Panc1 (cell line): ENCODE data around the gene GGN.

ENCODE experiments used
- CTCF ChIP-seq: fragments of 450-650 bp; IDR thresholded peaks from 2 replicates; pipeline ENCODE4 v1.5.1; 2017; ENCODE audit warnings: mild to moderate bottlenecking
- POLR2AphosphoS5 ChIP-seq: IDR thresholded peaks from 2 replicates; pipeline ENCODE4 v1.6.1; 2012; ENCODE audit warnings: mild to moderate bottlenecking, low read depth, low read length, moderate library complexity
- SIN3A ChIP-seq: IDR thresholded peaks from 2 replicates; pipeline ENCODE4 v1.6.1; 2012; ENCODE audit warnings: low read depth, mild to moderate bottlenecking, low read length, moderate library complexity, borderline replicate concordance; ENCODE audit not compliant: insufficient read depth
- TF ChIP-seq, protein P1 (sequence below), 2 experiments: IDR thresholded peaks; 2 replicates each; pipeline ENCODE4 v1.6.1; 2011 to 2012; ENCODE audit warnings: low read depth in 2 of 2, control low read depth in 1 of 2, low read length in 1 of 2, mild to moderate bottlenecking in 1 of 2, moderate library complexity in 1 of 2; ENCODE audit not compliant: insufficient read depth in 1 of 2

DNA sequence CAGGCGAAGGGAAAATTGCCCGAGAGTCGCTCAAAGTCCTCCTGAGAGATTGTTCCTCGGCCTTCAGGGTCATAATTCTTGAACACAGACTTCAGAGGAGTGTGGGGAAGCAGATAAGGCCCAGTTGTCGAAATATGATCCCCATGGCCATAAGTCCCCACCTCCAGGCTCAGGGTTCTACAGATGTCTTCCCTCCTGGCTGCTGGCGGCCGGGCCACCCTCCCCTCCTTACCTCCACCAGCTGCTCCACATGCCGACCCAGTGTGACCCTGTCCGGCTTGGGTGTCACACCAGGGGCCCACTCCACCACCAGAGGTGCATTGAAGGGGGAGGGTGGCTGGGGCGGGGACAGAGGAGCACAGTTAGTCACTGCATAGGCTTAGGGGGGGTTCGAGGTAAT, 25.1 kb upstream of the GGN start:
- no peak for TF ChIP-seq CTCF
- TF ChIP-seq, protein P1, sequence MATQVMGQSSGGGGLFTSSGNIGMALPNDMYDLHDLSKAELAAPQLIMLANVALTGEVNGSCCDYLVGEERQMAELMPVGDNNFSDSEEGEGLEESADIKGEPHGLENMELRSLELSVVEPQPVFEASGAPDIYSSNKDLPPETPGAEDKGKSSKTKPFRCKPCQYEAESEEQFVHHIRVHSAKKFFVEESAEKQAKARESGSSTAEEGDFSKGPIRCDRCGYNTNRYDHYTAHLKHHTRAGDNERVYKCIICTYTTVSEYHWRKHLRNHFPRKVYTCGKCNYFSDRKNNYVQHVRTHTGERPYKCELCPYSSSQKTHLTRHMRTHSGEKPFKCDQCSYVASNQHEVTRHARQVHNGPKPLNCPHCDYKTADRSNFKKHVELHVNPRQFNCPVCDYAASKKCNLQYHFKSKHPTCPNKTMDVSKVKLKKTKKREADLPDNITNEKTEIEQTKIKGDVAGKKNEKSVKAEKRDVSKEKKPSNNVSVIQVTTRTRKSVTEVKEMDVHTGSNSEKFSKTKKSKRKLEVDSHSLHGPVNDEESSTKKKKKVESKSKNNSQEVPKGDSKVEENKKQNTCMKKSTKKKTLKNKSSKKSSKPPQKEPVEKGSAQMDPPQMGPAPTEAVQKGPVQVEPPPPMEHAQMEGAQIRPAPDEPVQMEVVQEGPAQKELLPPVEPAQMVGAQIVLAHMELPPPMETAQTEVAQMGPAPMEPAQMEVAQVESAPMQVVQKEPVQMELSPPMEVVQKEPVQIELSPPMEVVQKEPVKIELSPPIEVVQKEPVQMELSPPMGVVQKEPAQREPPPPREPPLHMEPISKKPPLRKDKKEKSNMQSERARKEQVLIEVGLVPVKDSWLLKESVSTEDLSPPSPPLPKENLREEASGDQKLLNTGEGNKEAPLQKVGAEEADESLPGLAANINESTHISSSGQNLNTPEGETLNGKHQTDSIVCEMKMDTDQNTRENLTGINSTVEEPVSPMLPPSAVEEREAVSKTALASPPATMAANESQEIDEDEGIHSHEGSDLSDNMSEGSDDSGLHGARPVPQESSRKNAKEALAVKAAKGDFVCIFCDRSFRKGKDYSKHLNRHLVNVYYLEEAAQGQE (IDR thresholded peaks at IDR 0.05; ENCODE audit: insufficient read depth in 1 of 2, low read depth in 2 of 2, low read length in 1 of 2) = no peak
- TF ChIP-seq POLR2AphosphoS5 = no peak
- TF ChIP-seq SIN3A = no peak
